Rectal smooth muscle tissue (tissue), 1 donor: ENCODE data around the gene KCNQ4.
A peak's percentile ranks its signal among the peaks of the same experiment; 100 is the strongest.

Experiments used
- H3K27ac ChIP-seq: one replicate; pipeline ENCODE4 v1.7.0; 2013; ENCODE audit warnings: low read depth, low read length, inconsistent platforms
- H3K27me3 ChIP-seq: one replicate; pipeline ENCODE4 v1.7.0; 2013; ENCODE audit warnings: low read length; ENCODE audit not compliant: control insufficient read depth, insufficient read depth
- H3K36me3 ChIP-seq: one replicate; pipeline ENCODE4 v1.7.0; 2013; ENCODE audit warnings: low read length; ENCODE audit not compliant: control insufficient read depth, insufficient read depth
- H3K4me1 ChIP-seq: one replicate; pipeline ENCODE4 v1.7.0; 2013; ENCODE audit warnings: low read length; ENCODE audit not compliant: control insufficient read depth, insufficient read depth
- H3K4me3 ChIP-seq: one replicate; pipeline ENCODE4 v1.7.0; 2013; ENCODE audit warnings: low read length
- H3K9ac ChIP-seq: one replicate; pipeline ENCODE4 v1.7.0; 2013; ENCODE audit warnings: low read length

KCNQ4 gene

DNA sequence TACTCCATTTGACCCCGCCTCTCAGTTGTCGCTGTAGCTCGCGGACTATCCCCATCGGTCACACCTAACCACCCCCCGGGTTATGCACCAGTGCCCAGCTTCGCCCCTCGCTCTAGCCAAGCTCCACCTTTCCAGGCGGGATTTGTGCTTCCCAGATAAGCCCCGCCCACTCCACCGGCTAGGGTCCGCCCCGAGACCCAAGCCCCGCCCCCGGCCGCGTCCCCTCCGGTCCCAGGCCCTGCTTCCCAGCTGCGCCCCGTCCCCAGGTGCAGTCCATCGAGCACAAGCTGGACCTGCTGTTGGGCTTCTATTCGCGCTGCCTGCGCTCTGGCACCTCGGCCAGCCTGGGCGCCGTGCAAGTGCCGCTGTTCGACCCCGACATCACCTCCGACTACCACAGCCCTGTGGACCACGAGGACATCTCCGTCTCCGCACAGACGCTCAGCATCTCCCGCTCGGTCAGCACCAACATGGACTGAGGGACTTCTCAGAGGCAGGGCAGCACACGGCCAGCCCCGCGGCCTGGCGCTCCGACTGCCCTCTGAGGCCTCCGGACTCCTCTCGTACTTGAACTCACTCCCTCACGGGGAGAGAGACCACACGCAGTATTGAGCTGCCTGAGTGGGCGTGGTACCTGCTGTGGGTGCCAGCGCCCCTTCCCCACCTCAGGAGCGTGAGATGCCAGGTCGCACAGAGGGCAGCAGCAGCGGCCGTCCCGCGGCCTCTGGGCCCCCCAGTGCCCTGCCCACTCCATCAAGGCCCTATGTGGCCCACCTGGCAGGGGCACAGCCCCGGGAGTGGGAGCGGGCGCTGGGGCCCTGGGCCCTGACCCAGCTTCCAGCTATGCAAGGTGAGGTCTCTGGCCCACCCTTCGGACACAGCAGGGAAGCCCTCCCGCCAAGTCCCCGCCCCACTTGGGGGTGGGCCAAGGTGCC, 54.7 kb downstream of the KCNQ4 start:
- no peak overlapping the region for H3K4me3 ChIP-seq
- H3K27ac ChIP-seq, result no peak overlapping the region
- H3K36me3 ChIP-seq, result peaks cover 5% of the 10 kb centered on the region
- H3K4me1 ChIP-seq, result no peaks in the 10 kb centered on the region
- H3K27me3 ChIP-seq, result no peaks in the 10 kb centered on the region
- H3K9ac ChIP-seq, result no peak overlapping the region

DNA sequence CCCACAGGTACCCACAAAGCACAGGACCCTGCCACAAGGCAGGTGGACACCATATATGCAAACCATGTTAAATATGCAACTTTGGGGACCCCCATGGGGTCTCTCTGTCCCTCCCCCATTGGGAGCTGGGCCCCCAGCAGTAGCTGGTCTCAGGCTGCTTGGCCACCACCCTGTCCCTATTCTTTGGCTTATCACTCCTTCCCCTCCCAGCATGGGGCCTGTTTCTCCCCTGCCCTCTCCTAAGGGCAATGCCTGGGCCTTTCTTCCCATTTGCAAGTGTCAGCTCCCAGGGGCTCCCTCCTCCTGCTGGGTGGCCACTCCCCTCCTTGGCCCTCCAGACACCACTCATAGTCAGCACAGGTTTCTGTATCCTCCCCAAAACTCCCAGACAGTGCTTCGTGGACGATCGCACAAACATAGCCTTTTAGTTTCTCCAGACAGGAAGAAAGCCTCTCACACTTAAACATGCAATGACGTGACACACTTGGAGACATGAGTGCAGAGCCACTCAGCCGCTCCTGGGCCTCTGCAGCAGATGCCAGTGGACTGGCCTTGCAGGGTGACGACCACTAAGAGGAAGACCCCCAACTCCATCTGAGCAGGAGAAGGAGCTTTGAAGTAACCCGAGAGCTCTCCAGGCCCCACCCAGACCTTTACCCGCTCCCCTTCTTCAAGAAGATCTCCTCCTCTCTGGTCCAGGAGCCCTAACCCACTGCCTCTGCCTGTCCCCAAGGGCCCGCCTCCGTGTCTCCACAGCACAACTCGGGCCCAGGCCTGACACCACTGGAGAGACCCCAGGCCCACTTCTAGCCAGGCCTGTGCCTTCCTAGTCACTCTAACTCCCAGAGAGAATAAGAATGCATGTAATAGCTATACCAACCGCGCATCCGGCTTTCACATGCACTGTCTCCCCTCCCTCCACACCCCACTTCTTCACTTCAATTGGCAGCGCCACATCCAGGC, 55.7 kb downstream of the KCNQ4 start:
- Histone ChIP-seq H3K36me3 (peaks cover 5% of the 10 kb centered on the region), H3K4me1 (no peaks in the 10 kb centered on the region), H3K9ac (no peak overlapping the region), H3K4me3 (no peak overlapping the region), H3K27me3 (no peaks in the 10 kb centered on the region), H3K27ac (no peak overlapping the region)

GRCh38 chr1:40839943-40840335, 56.4 kb downstream of the KCNQ4 start:
- no peak overlapping the region for H3K9ac ChIP-seq
- H3K27ac ChIP-seq, result no peak overlapping the region
- no peaks in the 10 kb centered on the region for H3K4me1 ChIP-seq
- H3K27me3 ChIP-seq, result no peaks in the 10 kb centered on the region
- no peak overlapping the region for H3K4me3 ChIP-seq
- H3K36me3 ChIP-seq, result peaks cover 5% of the 10 kb centered on the region

- Histone ChIP-seq H3K27me3 (no peaks in the 10 kb centered on the region), H3K27ac (no peak overlapping the region), H3K4me3 (no peak overlapping the region), H3K9ac (no peak overlapping the region), H3K4me1 (no peaks in the 10 kb centered on the region), H3K36me3 (peaks cover 3% of the 10 kb centered on the region)
Observed at GRCh38 chr1:40840526-40841323, 57.1 kb downstream of the KCNQ4 start.

- Histone ChIP-seq H3K4me1 (no peaks in the 10 kb centered on the region), H3K4me3 (no peak overlapping the region), H3K27me3 (no peaks in the 10 kb centered on the region), H3K36me3 (peaks cover 2% of the 10 kb centered on the region), H3K9ac (no peak overlapping the region), H3K27ac (no peak overlapping the region)
Observed at GRCh38 chr1:40841602-40842001, 58.0 kb downstream of the KCNQ4 start.

DNA sequence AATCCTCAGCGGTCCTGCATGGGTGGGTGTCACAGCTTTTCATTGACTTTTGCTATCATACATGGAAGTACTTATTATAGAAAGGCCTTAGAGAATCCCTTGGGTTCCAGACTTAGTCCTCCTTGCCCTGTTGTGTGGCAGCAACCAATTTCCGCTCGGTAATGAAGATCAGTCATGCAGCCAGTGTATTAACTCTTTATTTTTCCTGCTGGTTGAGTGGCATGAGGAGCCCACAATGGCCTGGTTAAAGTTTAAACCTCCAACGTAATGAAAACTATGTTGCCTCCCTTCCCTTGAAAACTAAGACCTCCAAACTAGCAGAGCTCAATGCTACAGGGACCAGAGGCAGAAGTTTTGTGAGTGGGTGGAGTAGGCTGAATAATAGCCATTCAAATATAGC, 58.6 kb downstream of the KCNQ4 start:
- Histone ChIP-seq H3K27me3 (no peaks in the 10 kb centered on the region), H3K4me1 (no peaks in the 10 kb centered on the region), H3K9ac (no peak overlapping the region), H3K27ac (no peak overlapping the region), H3K4me3 (no peak overlapping the region), H3K36me3 (peaks cover 2% of the 10 kb centered on the region)

DNA sequence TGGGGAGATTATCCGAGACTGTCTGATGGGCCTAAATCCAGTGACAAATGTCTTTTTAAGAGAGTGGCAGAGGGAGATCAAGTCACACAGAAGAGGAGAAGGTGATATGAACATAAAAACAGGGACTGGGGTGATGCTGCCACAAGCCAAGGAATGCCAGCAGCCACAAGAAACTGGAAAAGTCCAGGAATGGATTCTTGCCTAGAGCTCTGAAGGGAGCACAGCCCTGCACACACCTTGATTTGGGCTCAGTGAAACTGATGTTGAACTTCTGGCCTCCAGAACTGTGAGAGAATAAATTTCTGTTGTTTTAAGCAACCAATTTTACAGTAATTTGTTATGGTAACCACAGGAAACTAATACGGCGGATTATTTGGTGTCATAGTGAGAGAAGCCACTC, 59.1 kb downstream of the KCNQ4 start:
- no peak overlapping the region for H3K4me3 ChIP-seq
- H3K9ac ChIP-seq, result no peak overlapping the region
- no peaks in the 10 kb centered on the region for H3K4me1 ChIP-seq
- peaks cover 2% of the 10 kb centered on the region for H3K36me3 ChIP-seq
- H3K27ac ChIP-seq, result no peak overlapping the region
- H3K27me3 ChIP-seq, result no peaks in the 10 kb centered on the region

DNA sequence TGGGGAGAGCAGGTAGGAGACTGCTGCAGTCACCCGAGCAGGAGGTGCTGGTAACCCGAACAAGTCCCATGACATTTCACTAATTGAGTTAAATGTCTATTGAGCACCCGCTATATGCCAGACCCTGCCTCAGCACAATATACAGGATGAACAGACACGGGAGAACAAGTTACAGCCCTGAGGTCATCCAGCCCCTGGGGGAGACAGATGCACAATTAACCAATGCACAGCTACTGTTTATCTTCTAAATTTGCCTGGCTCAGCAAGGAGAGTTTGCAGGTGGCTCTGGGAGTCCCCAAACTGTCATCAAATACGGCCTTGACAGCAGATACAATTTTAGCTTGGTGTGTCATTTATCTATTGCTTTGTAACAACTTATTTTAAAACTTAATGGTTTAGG, 60.5 kb downstream of the KCNQ4 start:
- Histone ChIP-seq H3K27ac (no peak overlapping the region), H3K27me3 (no peaks in the 10 kb centered on the region), H3K4me3 (no peak overlapping the region), H3K4me1 (no peaks in the 10 kb centered on the region), H3K36me3 (no peaks in the 10 kb centered on the region), H3K9ac (no peak overlapping the region)

DNA sequence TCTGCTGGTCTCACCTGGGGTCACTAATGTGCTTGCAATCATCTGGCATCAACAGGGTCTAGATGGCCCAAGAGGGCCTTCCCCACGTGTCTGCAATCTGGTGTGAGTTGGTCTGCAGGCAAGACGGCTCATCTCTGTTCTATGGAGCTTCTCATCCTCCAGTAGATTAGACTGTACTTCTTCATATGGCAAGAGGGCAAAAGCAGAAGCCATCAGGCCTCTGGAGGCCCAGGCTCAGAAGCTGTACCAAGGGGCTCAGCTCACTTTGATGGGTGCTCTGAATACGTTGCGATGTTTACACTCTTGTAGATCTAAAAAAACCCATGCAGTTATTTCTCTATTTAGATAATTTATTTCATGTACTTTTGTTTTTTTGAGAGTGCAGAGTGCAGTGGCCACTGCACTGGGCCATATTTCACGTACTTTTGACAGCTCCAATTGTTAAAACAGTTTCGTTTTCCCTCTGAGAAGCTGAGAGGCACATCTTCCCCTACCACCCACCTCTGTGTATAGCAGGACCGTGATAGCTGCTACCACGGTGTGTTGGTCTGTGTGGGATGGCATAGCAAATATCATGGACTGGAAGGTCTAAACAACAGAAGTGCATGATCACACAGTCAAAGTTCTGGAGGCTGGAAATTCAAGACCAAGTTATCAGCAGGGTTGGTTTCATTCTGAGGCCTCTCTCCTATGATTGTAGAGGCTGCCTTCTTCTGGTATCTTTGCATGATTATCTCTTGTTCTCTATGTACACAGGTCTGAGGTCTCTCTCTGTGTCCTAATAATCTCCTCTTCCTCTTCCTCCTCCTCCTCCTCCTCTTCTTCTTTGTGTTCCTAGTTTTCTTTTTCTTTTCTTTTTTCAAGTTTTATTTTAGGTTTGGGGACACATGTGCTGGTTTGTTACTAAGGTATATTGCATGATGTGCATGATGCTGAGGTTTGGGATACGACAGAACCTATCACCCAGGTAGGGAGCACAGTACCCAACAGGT, 61.6 kb downstream of the KCNQ4 start:
- Histone ChIP-seq H3K4me1 (no peaks in the 10 kb centered on the region), H3K4me3 (no peak overlapping the region), H3K27ac (peak overlapping the region; percentile 41), H3K9ac (no peak overlapping the region), H3K27me3 (no peaks in the 10 kb centered on the region), H3K36me3 (no peaks in the 10 kb centered on the region)

- H3K27me3 ChIP-seq, result no peaks in the 10 kb centered on the region
- no peak overlapping the region for H3K9ac ChIP-seq
- H3K4me1 ChIP-seq, result no peaks in the 10 kb centered on the region
- H3K36me3 ChIP-seq, result no peaks in the 10 kb centered on the region
- H3K27ac ChIP-seq, result no peak overlapping the region
- no peak overlapping the region for H3K4me3 ChIP-seq
Observed at GRCh38 chr1:40845895-40846294, 62.3 kb downstream of the KCNQ4 start.

DNA sequence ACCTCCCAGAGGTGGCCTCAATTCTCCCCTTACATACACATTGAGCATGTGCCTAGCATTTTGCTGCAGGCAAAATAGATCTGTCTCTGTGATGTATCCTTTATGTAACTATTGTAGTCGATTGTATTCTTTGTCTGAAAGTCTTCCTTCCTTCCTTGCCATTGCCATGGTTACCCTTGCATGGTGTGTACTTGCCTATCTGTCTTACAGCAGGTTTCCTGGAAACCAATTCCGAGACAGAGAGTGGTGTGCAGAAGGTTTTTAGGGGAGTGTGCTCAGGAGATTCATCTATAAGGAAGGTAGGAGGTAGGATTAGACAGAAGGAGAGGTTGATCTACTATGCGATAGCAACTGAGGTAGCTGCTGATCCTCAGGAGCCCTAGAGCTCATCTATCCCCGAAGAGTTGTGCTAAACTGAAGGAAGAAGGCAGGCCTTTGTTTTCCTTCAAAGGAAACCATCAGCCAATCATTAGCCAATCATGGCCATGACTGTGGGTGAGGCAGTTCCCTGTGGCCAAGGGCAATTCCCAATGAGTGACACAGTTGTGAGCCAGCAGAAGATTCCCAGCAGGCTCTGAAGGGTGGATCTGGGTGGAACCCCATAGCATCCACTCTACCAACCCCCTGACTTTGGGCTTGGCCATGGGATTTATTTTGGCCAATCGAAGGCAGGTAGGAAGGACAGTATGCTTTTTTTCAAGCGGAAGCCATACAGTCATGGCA, 63.6 kb downstream of the KCNQ4 start:
- Histone ChIP-seq H3K36me3 (no peaks in the 10 kb centered on the region), H3K27ac (no peak overlapping the region), H3K4me1 (no peaks in the 10 kb centered on the region), H3K4me3 (no peak overlapping the region), H3K27me3 (no peaks in the 10 kb centered on the region), H3K9ac (no peak overlapping the region)
